GM12872 (cell line): ENCODE data around the gene MORN5.

ENCODE experiments used
- TF ChIP-seq, protein P1 (sequence below): IDR thresholded peaks from 3 replicates; pipeline ENCODE4 v1.5.1; 2011; ENCODE audit warnings: low read depth, mild to moderate bottlenecking, low read length, moderate library complexity; ENCODE audit not compliant: insufficient read depth

The MORN5 gene

DNA sequence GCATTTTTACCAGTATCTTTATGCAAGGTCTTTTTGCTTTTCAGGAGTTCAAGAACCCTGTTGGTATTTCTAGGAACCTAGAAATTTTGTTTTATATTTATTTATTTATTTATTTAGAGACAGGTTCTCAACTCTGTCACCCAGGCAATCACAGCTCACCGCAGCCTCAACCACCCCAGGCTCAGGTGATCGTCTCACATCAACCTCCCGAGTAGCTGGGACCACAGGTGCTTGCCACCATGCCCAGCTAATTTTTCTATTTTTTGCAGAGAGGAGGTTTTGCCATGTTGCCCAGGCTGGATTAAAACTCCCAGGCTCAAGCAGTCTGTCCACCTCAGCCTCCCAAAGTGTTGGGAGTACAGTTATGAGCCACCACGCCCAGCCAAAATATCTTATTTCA, 36.2 kb downstream of the MORN5 start:
- TF ChIP-seq, protein P1, sequence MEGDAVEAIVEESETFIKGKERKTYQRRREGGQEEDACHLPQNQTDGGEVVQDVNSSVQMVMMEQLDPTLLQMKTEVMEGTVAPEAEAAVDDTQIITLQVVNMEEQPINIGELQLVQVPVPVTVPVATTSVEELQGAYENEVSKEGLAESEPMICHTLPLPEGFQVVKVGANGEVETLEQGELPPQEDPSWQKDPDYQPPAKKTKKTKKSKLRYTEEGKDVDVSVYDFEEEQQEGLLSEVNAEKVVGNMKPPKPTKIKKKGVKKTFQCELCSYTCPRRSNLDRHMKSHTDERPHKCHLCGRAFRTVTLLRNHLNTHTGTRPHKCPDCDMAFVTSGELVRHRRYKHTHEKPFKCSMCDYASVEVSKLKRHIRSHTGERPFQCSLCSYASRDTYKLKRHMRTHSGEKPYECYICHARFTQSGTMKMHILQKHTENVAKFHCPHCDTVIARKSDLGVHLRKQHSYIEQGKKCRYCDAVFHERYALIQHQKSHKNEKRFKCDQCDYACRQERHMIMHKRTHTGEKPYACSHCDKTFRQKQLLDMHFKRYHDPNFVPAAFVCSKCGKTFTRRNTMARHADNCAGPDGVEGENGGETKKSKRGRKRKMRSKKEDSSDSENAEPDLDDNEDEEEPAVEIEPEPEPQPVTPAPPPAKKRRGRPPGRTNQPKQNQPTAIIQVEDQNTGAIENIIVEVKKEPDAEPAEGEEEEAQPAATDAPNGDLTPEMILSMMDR: no peak

- TF ChIP-seq, protein P1: no peak
These were observed 37.7 kb downstream of the MORN5 start for GRCh38 chr9:122197426-122197825.

- TF ChIP-seq, protein P1: no peak
These were observed 38.2 kb downstream of the MORN5 start for GRCh38 chr9:122197882-122198281.

DNA sequence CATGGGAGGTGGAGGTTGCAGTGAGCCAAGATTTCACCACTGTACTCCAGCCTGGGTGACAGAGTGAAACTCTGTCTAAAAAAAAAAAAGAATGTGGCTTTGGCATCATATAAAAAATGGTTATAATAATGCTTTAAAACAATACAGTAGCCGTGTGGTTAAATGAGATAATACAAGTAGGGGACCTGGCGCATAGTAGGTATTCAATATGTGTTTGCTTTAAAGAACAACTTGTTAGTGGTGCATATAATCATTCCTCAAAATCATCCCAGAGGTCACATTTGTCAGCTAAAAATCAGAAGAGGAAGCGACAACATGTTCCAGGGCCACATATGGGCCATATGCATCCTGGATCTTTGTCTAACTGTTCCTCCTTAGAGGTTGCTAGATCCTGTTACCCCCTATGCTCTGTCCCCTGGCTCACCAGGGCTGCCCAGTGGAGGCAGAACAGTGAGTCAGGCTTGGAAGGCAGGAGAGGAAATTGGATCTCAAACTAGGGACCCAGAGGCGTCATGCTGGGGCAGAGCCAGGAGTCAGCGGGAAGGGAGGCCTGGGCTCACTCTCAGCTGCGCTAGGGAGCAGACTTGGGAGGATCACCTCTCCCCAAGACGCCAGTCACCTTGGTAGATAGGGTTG, 41.4 kb downstream of the MORN5 start:
- TF ChIP-seq, protein P1: no peak

GRCh38 chr9:122201641-122202040, 41.9 kb downstream of the MORN5 start:
- TF ChIP-seq, protein P1: no peak

GRCh38 chr9:122202111-122202510, 42.4 kb downstream of the MORN5 start:
- TF ChIP-seq, protein P1: no peak

DNA sequence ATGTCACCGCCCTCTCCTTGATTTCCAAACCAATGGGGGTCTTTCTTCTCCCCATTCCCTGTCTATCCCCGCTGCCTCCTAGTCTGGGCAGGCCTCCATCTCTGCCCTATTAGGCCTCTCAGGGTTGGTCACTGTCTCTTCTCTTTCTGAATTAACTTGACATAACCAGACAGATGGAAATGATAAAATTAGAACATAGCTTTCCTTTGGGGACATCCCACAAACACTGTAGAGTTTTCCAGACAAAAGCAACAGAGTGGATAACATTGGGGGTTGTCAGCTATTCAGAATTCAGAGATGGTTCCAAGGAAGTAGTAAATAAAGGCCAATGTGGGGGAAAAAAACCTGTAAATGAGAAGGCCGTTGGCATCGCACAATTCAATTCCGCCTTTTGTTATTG, 44.3 kb downstream of the MORN5 start:
- TF ChIP-seq, protein P1: no peak
